HEK293 (cell line): ENCODE results near the gene ENAM.

Source experiments
- CTCF ChIA-PET: fragments of 350-600 bp; formaldehyde crosslinking; extraction: SDS; loops from one replicate; lab custom pipeline; 2021; ENCODE audit warnings: antibody characterized with exemption; lab: Yijun Ruan, JAX
- POLR2A ChIA-PET: fragments of 300-600 bp; formaldehyde crosslinking; extraction: SDS; loops from one replicate; lab custom pipeline; 2020; ENCODE audit warnings: antibody characterized with exemption, inconsistent platforms; lab: Yijun Ruan, JAX
- H3K27ac ChIP-seq: fragments of 200-500 bp; sonication (Bioruptor generic); 2 replicates; pipeline ENCODE4 v1.5.1; 2014; ENCODE audit warnings: low read depth, low read length, control low read depth, inconsistent platforms; ENCODE audit errors: extremely low read depth
- H3K36me3 ChIP-seq, 2 experiments: fragments of 200-500 bp in 1 of 2; sonication (Bioruptor generic) in 1 of 2; 1 replicate in 1 of 2; 2 replicates in 1 of 2; pipeline ENCODE4 v1.5.1; 2014 to 2017; ENCODE audit warnings: inconsistent platforms in 2 of 2, low read length in 2 of 2; ENCODE audit not compliant: control insufficient read depth in 2 of 2, insufficient read depth in 1 of 2
- H3K4me1 ChIP-seq: fragments of 200-500 bp; sonication (Bioruptor generic); 2 replicates; pipeline ENCODE4 v1.5.1; 2014; ENCODE audit warnings: mild to moderate bottlenecking, low read length, inconsistent platforms; ENCODE audit not compliant: control insufficient read depth, insufficient read depth
- H3K4me3 ChIP-seq: 2 replicates; pipeline ENCODE4 v1.5.1; 2011; ENCODE audit warnings: low read depth, mild to moderate bottlenecking, control low read depth, low read length, moderate library complexity
- H3K9me3 ChIP-seq: fragments of 200-500 bp; sonication (Bioruptor generic); 2 replicates; pipeline ENCODE4 v1.5.1; 2014; ENCODE audit warnings: low read depth, low read length, inconsistent platforms; ENCODE audit not compliant: control insufficient read depth, insufficient read depth
- ELK4 ChIP-seq: IDR thresholded peaks from 2 replicates; pipeline ENCODE4 v1.6.1; 2011; ENCODE audit warnings: mild to moderate bottlenecking, low read depth, low read length, borderline replicate concordance
- HOXC10 ChIP-seq: sonication (generic); formaldehyde crosslinking; IDR thresholded peaks from 2 replicates; pipeline ENCODE4 v1.8.1; 2023; ENCODE audit warnings: mild to moderate bottlenecking, missing genetic modification reagents
- KLF1 ChIP-seq: fragments of 450-650 bp; formaldehyde crosslinking; IDR thresholded peaks from 2 replicates; pipeline ENCODE4 v1.5.1; 2016; ENCODE audit warnings: missing biosample characterization, missing genetic modification characterization
- KLF17 ChIP-seq: fragments of 450-650 bp; formaldehyde crosslinking; IDR thresholded peaks from 2 replicates; pipeline ENCODE4 v1.5.1; 2016; ENCODE audit warnings: missing biosample characterization, missing genetic modification characterization
- KLF7 ChIP-seq: fragments of 450-650 bp; formaldehyde crosslinking; IDR thresholded peaks from 2 replicates; pipeline ENCODE4 v1.5.1; 2016; ENCODE audit warnings: missing biosample characterization, missing genetic modification characterization, borderline replicate concordance
- KLF9 ChIP-seq: fragments of 450-650 bp; formaldehyde crosslinking; IDR thresholded peaks from 2 replicates; pipeline ENCODE4 v1.5.1; 2016; ENCODE audit warnings: missing biosample characterization, missing genetic modification characterization, low read depth
- OVOL3 ChIP-seq: fragments of 450-650 bp; formaldehyde crosslinking; IDR thresholded peaks from 2 replicates; pipeline ENCODE4 v1.5.1; 2016; ENCODE audit warnings: missing biosample characterization, missing genetic modification characterization
- REPIN1 ChIP-seq: fragments of 450-650 bp; formaldehyde crosslinking; IDR thresholded peaks from 2 replicates; pipeline ENCODE4 v1.5.1; 2017; ENCODE audit warnings: missing biosample characterization, missing genetic modification characterization, low read depth
- SALL2 ChIP-seq: fragments of 450-650 bp; formaldehyde crosslinking; IDR thresholded peaks from 2 replicates; pipeline ENCODE4 v1.5.0; 2017; ENCODE audit warnings: missing biosample characterization, mild to moderate bottlenecking, missing genetic modification characterization, borderline replicate concordance
- SCRT2 ChIP-seq: fragments of 450-650 bp; formaldehyde crosslinking; IDR thresholded peaks from 2 replicates; pipeline ENCODE4 v1.5.1; 2016; ENCODE audit warnings: missing biosample characterization, missing genetic modification characterization
- SP3 ChIP-seq: fragments of 450-650 bp; formaldehyde crosslinking; IDR thresholded peaks from 2 replicates; pipeline ENCODE4 v1.5.1; 2016; ENCODE audit warnings: missing biosample characterization, missing genetic modification characterization
- TRIM28 ChIP-seq: IDR thresholded peaks from 2 replicates; pipeline ENCODE4 v1.6.1; 2011; ENCODE audit warnings: low read length, control low read depth, borderline replicate concordance
- ZBTB7A ChIP-seq: fragments of 450-650 bp; formaldehyde crosslinking; IDR thresholded peaks from 2 replicates; pipeline ENCODE4 v1.5.1; 2016; ENCODE audit warnings: low read depth, missing biosample characterization, missing genetic modification characterization
- ZFP3 ChIP-seq: fragments of 450-650 bp; formaldehyde crosslinking; IDR thresholded peaks from 2 replicates; pipeline ENCODE4 v1.5.1; 2016; ENCODE audit warnings: low read depth, missing biosample characterization, missing genetic modification characterization
- ZFP69B ChIP-seq: fragments of 450-650 bp; formaldehyde crosslinking; IDR thresholded peaks from 2 replicates; pipeline ENCODE4 v1.5.1; 2016; ENCODE audit warnings: missing biosample characterization, missing genetic modification characterization
- ZNF10 ChIP-seq: fragments of 450-650 bp; formaldehyde crosslinking; IDR thresholded peaks from 2 replicates; pipeline ENCODE4 v1.5.1; 2017; ENCODE audit warnings: missing biosample characterization, missing genetic modification characterization
- ZNF112 ChIP-seq: fragments of 450-650 bp; formaldehyde crosslinking; IDR thresholded peaks from 2 replicates; pipeline ENCODE4 v1.5.0; 2017; ENCODE audit warnings: missing biosample characterization, missing genetic modification characterization
- ZNF132 ChIP-seq: fragments of 450-650 bp; formaldehyde crosslinking; IDR thresholded peaks from 2 replicates; pipeline ENCODE4 v1.5.1; 2017; ENCODE audit warnings: missing biosample characterization, missing genetic modification characterization, borderline replicate concordance
- ZNF19 ChIP-seq: fragments of 450-650 bp; formaldehyde crosslinking; IDR thresholded peaks from 2 replicates; pipeline ENCODE4; 2016; ENCODE audit warnings: missing biosample characterization, missing genetic modification characterization, low read depth
- ZNF518A ChIP-seq: fragments of 450-650 bp; formaldehyde crosslinking; conservative IDR thresholded peaks from 2 replicates; pipeline ENCODE4 v1.5.1; 2016; ENCODE audit warnings: low read depth, missing biosample characterization, missing genetic modification characterization
- ZNF704 ChIP-seq: fragments of 450-650 bp; formaldehyde crosslinking; IDR thresholded peaks from 2 replicates; pipeline ENCODE4 v1.5.1; 2016; ENCODE audit warnings: missing biosample characterization, missing genetic modification characterization

The ENAM gene

GRCh38 chr4:70619778-70620177, 8.8 kb upstream of the ENAM start:
- ChIA-PET CTCF (no interaction called here), POLR2A (no interaction called here)
- Histone ChIP-seq H3K9me3 (no peaks in the 10 kb centered on the region), H3K36me3 (no peaks in the 10 kb centered on the region), H3K4me1 (no peaks in the 10 kb centered on the region), H3K27ac (no peak overlapping the region), H3K4me3 (no peak overlapping the region)
- TF ChIP-seq OVOL3 (tag by site-specific recombination): no peak
- no peak for TF ChIP-seq ZNF112 (tag by site-specific recombination)
- no peak for TF ChIP-seq ZNF704
- TF ChIP-seq ZNF10: no peak
- TF ChIP-seq KLF1 (tag by site-specific recombination): no peak
- no peak for TF ChIP-seq ELK4
- no peak for TF ChIP-seq ZFP3 (tag by site-specific recombination)
- TF ChIP-seq KLF17: no peak
- no peak for TF ChIP-seq SP3 (tag by site-specific recombination)
- no peak for TF ChIP-seq SALL2 (tag by site-specific recombination)

GRCh38 chr4:70623323-70623722, 5.2 kb upstream of the ENAM start:
- Histone ChIP-seq H3K4me3 (no peak overlapping the region), H3K36me3 (no peaks in the 10 kb centered on the region)
- POLR2A ChIA-PET: interaction anchor here (0.6 kb wide), 1 partner anchor 60 kb away, joined by 5 read pairs; no protein-coding TSS in a partner anchor
- no peak for TF ChIP-seq ZBTB7A (tag by site-specific recombination)
- no peak for TF ChIP-seq REPIN1 (tag by site-specific recombination)
- no peak for TF ChIP-seq TRIM28
- TF ChIP-seq HOXC10 (CRISPR knock-in tag): no peak
- TF ChIP-seq ZNF112 (tag by site-specific recombination): no peak
- no peak for TF ChIP-seq ZNF518A (tag by site-specific recombination)
- no peak for TF ChIP-seq KLF7 (tag by site-specific recombination)
- no peak for TF ChIP-seq KLF9 (tag by site-specific recombination)
- no peak for TF ChIP-seq SCRT2 (tag by site-specific recombination)
- no peak for TF ChIP-seq ZFP69B (tag by site-specific recombination)
- no peak for TF ChIP-seq ZNF19 (tag by site-specific recombination)
- no peak for TF ChIP-seq ZNF132 (tag by site-specific recombination)
- TF ChIP-seq, all 188 proteins: peak for 0
- H3K4me1 ChIP-seq: no peaks in the 10 kb centered on the region
- CTCF ChIA-PET: interaction anchor here (0.7 kb wide), 1 partner anchor 21 kb away, joined by 5 read pairs; no protein-coding TSS in a partner anchor
- H3K9me3 ChIP-seq: no peaks in the 10 kb centered on the region
- H3K27ac ChIP-seq: no peak overlapping the region
